Measurements from ENCODE around the gene NR2C2. TPM values are rescaled to one million over a fixed set of nuclear protein-coding genes. Genes with fewer than 3 reads are reported as not detected.
"Not testable (repeated sequence)": the region's sequence is repeated elsewhere in the genome, so short reads cannot be mapped to it uniquely, and the experiment has no call there.

NR2C2 gene
- total RNA-seq, 1 donor from 2014 or later = 40.0 TPM

GRCh38 chr3:14902719-14903118 lies 44.7 kb upstream of the NR2C2 start:
- peaks cover 9% of the 10 kb centered on the region for H3K4me1 ChIP-seq
- no peaks in the 10 kb centered on the region for H3K27me3 ChIP-seq
- peak overlapping the region; percentile 53 for H3K27ac ChIP-seq
- intact Hi-C loops (cut with DNase I) = no loop called here
- no peak for TF ChIP-seq CTCF (IDR thresholded peaks at IDR 0.05)
- TF ChIP-seq POLR2AphosphoS5 (IDR thresholded peaks at IDR 0.05; ENCODE audit: insufficient read depth in 1 of 2, low read depth in 1 of 2) = peak in 1 of 2 donors; percentile 44
- DNase-seq (ENCODE audit: extremely low spot score in 2 of 2) = no peak
- no peaks in the 10 kb centered on the region for H3K36me3 ChIP-seq
- H3K4me3 ChIP-seq = no peak overlapping the region
- H3K9me3 ChIP-seq = no peaks in the 10 kb centered on the region

- intact Hi-C loops (cut with DNase I); H3K4me1 ChIP-seq; DNase-seq (ENCODE audit: extremely low spot score in 2 of 2); H3K27me3 ChIP-seq; H3K4me3 ChIP-seq; H3K27ac ChIP-seq; H3K9me3 ChIP-seq; H3K36me3 ChIP-seq: not testable (repeated sequence)
Observed at GRCh38 chr3:14903501-14903900, 43.9 kb upstream of the NR2C2 start.

- Histone ChIP-seq H3K36me3 (no peaks in the 10 kb centered on the region), H3K27me3 (no peaks in the 10 kb centered on the region), H3K27ac (no peak overlapping the region), H3K4me1 (peaks cover 9% of the 10 kb centered on the region), H3K4me3 (no peak overlapping the region), H3K9me3 (no peaks in the 10 kb centered on the region)
- no peak for TF ChIP-seq CTCF (IDR thresholded peaks at IDR 0.05)
- no peak for TF ChIP-seq POLR2A (IDR thresholded peaks at IDR 0.05)
- TF ChIP-seq POLR2AphosphoS5 (IDR thresholded peaks at IDR 0.05; ENCODE audit: insufficient read depth in 1 of 2, low read depth in 1 of 2) = no peak
- no peak for DNase-seq (ENCODE audit: extremely low spot score in 2 of 2)
- intact Hi-C loops (cut with DNase I) = no loop called here
Observed at GRCh38 chr3:14905055-14905657, 42.2 kb upstream of the NR2C2 start.

GRCh38 chr3:14906355-14906971 lies 40.9 kb upstream of the NR2C2 start:
- Histone ChIP-seq H3K27ac (no peak overlapping the region), H3K9me3 (no peaks in the 10 kb centered on the region), H3K4me3 (no peak overlapping the region), H3K36me3 (no peaks in the 10 kb centered on the region), H3K4me1 (peaks cover 9% of the 10 kb centered on the region), H3K27me3 (no peaks in the 10 kb centered on the region)
- intact Hi-C loops (cut with DNase I) = no loop called here
- no peak for DNase-seq (ENCODE audit: extremely low spot score in 2 of 2)
- TF ChIP-seq POLR2AphosphoS5 (IDR thresholded peaks at IDR 0.05; ENCODE audit: insufficient read depth in 1 of 2, low read depth in 1 of 2) (no peak), POLR2A (IDR thresholded peaks at IDR 0.05) (no peak), CTCF (IDR thresholded peaks at IDR 0.05) (no peak)

- no peak for TF ChIP-seq CTCF (IDR thresholded peaks at IDR 0.05)
- TF ChIP-seq POLR2AphosphoS5 (IDR thresholded peaks at IDR 0.05; ENCODE audit: insufficient read depth in 1 of 2, low read depth in 1 of 2) = no peak
- TF ChIP-seq POLR2A (IDR thresholded peaks at IDR 0.05) = no peak
- DNase-seq (ENCODE audit: extremely low spot score in 2 of 2) = peak in 1 of 2 donors; percentile 87
- Histone ChIP-seq H3K4me3 (no peak overlapping the region), H3K27me3 (no peaks in the 10 kb centered on the region), H3K9me3 (no peaks in the 10 kb centered on the region), H3K27ac (no peak overlapping the region), H3K36me3 (no peaks in the 10 kb centered on the region), H3K4me1 (peaks cover 6% of the 10 kb centered on the region)
- intact Hi-C loops (cut with DNase I) = no loop called here
Observed at GRCh38 chr3:14907043-14907966, 40.1 kb upstream of the NR2C2 start.
